Activated effector memory CD4-positive, alpha-beta T cell treated with anti-CD3 and anti-CD28 coated beads, Interleukin-2, amount 50 U/mL, for 16 hours (primary cell): ENCODE measurements around the gene EPRS1.
"Not testable (repeated sequence)": the region's sequence is repeated elsewhere in the genome, so short reads cannot be mapped to it uniquely, and the experiment has no call there.

Source experiments
- DNase-seq: peaks from one replicate; pipeline ENCODE4 v3.0.0-alpha.2; 2020

Gene EPRS1

GRCh38 chr1:220037810-220038209 lies 8.5 kb downstream of the EPRS1 start:
- not testable (repeated sequence) for DNase-seq

GRCh38 chr1:220032911-220033310 lies 13.4 kb downstream of the EPRS1 start:
- no peak for DNase-seq

DNA sequence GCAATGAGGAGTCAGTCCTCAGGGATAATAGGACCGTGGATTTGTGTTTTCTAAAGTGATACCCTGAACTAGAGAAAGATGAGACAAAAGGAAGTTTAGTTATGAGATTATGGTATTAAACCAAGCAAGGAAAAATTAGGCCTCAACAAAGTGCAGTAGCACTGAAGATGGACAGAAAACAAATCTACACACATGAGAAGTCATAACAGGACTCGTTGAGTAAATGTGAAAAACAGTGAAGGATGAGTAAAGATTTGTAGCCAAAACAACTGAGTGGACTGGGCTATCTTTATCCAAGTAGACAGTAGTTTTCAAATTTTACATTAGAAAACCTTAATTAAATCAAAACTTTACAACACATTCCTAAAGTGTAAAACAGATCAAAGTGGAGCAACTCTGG lies 15.0 kb downstream of the EPRS1 start:
- DNase-seq = no peak

DNA sequence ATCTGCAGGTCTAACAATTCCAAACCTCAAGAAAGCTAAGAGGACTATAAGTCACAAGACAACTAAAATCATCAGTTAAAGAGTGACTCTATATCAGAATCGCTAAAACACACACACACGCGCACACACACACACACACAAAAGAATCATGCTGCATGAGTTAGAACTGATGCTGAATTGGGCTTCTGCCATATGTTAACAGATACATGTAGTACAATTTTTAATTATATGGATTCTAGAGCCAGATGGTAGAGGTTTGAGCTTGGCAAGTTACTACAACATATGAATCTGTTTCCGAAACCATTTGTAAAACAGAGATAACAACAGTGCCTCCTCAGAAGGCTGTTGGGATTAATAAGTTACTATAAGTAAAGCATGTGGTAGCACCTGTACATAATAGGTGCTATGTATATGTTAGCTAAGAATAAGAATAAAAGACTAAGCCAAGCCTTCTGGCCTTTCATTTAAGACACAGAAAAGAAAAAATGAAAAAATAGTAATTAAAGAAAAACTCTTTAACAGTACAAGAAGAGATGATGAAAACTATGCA lies 17.9 kb downstream of the EPRS1 start:
- no peak for DNase-seq

DNA sequence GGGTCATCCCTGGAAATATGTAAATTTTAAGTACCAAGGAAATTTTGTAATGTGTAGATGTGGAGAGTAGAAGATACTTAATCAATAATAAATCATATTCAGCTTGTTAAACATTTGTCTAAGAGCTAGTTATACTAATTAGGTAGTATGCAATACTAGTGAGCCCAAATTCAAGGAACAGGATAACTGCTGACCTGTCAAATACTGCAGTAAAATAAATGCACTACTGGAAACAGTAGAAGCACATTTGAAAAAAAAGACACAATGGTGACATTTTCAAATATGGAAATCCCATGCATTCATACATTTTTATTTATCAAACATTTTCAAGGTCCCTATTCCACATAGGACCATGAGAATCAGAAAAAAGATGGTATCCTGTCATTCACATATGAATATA lies 27.2 kb downstream of the EPRS1 start:
- DNase-seq = no peak

DNA sequence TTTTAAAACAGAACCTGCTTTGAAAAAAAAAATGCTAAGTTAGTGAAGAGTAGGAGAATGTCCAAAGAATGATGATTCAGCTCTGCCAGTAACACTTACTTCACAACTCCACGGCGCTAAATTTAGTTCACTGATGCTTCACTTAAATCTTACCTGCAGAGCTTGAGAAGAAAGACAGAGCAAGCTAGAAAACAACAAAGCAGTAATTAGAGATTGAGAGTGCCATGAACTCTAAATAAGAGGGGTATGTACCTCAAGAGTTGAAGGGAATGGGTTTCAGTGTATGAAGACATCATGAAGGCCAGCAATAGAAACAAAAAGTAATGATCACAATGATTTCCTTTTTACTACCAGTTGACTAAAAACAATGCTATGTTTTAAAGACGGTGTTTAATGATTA lies 32.8 kb downstream of the EPRS1 start:
- DNase-seq = no peak

- DNase-seq = no peak
Measured at GRCh38 chr1:220012259-220012658, 34.0 kb downstream of the EPRS1 start.

DNA sequence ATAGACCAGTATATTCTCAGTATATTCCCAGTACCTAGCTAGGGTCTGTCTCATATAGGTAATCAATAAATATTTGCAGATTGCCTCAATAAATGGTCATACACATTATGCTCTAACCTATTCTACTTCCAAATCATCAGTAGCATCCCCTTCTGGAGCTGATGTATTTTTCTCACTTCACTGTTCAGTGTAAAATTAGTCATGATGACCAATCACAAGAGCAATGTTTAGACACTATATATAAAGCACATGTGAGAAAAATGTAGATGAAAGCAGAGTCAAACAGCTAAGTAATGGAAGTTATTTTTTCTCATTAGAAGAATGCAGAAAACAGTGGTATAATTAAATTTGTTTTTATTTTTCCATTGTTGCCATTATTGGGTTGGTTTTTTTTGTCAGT lies 34.7 kb downstream of the EPRS1 start:
- no peak for DNase-seq

- DNase-seq = no peak
Measured at GRCh38 chr1:220007438-220007837, 38.9 kb downstream of the EPRS1 start.

- no peak for DNase-seq
Measured at GRCh38 chr1:220005489-220005888, 40.8 kb downstream of the EPRS1 start.

DNA sequence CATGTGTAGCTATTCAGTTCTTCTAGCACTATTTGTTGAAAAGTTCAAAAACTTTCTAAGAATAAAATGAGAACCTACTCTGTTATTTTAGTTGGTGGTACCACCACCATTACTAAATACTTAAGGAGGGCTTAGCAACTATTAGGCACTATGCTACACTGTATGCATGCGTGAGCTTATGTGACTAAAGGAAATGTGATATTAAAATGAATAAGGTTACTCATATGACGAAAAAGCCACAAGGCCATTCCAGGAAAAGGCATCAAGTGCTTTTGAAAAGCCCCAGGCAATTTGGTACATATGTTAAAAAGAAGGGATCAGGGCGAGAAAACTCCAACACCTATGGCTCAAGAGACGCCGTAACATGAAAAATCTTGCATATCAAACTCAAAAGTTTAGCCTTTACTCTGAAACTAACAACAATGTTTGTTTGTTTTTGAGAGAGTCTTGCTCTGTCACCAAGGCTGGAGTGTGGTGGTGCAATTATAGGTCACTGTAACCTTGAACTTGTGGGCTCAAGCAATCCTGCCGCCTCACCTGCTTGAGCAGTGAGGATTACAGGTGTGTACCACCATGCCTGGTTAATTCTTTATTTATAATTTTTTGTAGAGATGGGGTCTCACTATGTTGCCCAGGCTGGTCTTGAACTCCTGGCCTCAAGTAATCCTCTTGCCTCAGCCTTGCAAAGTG lies 42.5 kb downstream of the EPRS1 start:
- no peak for DNase-seq

DNA sequence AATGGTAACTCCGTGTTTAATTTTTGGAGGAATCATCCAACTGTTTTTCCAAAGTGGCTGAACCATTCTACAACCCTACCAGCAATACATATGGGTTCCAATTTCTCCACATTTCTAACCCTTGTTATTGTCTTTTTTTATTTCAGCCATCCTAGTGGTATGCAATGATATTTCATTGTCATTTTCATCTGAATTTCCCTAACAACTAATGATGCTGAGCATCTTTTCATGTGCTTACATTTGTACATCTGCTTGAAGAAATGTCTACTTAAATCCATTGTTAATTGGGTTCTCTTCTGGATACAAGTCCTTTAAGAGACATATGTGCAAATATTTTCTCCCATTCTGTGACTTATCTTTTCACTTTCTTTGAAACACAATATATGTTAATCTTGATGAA lies 43.3 kb downstream of the EPRS1 start:
- DNase-seq = no peak

DNA sequence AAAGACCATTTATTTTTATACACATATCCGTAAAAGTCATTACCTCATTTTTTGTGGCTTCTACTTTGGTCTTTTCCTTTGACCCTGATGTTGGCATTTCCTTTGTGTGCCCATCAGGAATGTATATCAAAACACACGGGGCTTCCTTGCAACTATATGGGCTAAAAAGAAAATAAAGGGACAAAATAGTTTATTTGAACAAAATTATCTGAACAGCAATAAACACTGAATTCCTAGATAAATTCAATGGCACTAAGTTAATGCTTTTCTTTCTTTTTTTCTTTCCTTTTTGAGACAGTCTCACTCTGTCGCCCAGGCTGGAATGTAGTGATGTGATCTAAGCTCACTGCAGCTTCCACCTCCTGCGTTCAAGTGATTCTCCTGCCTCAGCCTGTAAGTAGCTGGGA lies 45.2 kb downstream of the EPRS1 start:
- DNase-seq = no peak

GRCh38 chr1:219999821-220000220 lies 46.5 kb downstream of the EPRS1 start:
- DNase-seq = no peak
